Hepatocyte (in vitro differentiated cells): ENCODE data around the gene FIS1. TPM values are rescaled to one million over a fixed set of nuclear protein-coding genes. Genes with fewer than 3 reads are reported as not detected.
"Not testable (repeated sequence)": the region's sequence is repeated elsewhere in the genome, so short reads cannot be mapped to it uniquely, and the experiment has no call there.

ENCODE experiments used
- DNase-seq: peaks from one replicate; pipeline ENCODE4 v3.0.0-alpha.2; 2016; ENCODE audit warnings: low spot score
- H2AFZ ChIP-seq: fragments of 200-600 bp; sonication (generic); 2 replicates; pipeline ENCODE4 v1.6.0; 2016; ENCODE audit warnings: antibody characterized with exemption, mild to moderate bottlenecking
- H3K27ac ChIP-seq: fragments of 200-600 bp; sonication (generic); 2 replicates; pipeline ENCODE4 v1.5.1; 2016; ENCODE audit warnings: mild to moderate bottlenecking
- H3K27me3 ChIP-seq: fragments of 200-600 bp; sonication (generic); 2 replicates; pipeline ENCODE4 v1.6.1; 2016
- H3K36me3 ChIP-seq: fragments of 200-600 bp; sonication (generic); replicated peaks from 2 replicates; pipeline ENCODE4 v1.5.1; 2016; ENCODE audit warnings: low read depth; ENCODE audit not compliant: insufficient read depth
- H3K4me1 ChIP-seq: fragments of 200-600 bp; sonication (generic); 2 replicates; pipeline ENCODE4 v1.5.1; 2016; ENCODE audit warnings: mild to moderate bottlenecking, moderate library complexity; ENCODE audit not compliant: insufficient read depth
- H3K4me2 ChIP-seq: fragments of 200-600 bp; sonication (generic); 2 replicates; pipeline ENCODE4 v1.6.0; 2016
- H3K4me3 ChIP-seq: fragments of 200-600 bp; sonication (generic); 2 replicates; pipeline ENCODE4 v1.5.1; 2016; ENCODE audit warnings: mild to moderate bottlenecking
- H3K79me2 ChIP-seq: fragments of 200-600 bp; sonication (generic); 2 replicates; pipeline ENCODE4 v1.6.0; 2017; ENCODE audit warnings: mild to moderate bottlenecking
- H3K9me2 ChIP-seq: fragments of 200-600 bp; sonication (generic); replicated peaks from 2 replicates; pipeline ENCODE4 v1.6.0; 2017; ENCODE audit warnings: mild to moderate bottlenecking; ENCODE audit not compliant: insufficient read depth
- H3K9me3 ChIP-seq: fragments of 200-600 bp; sonication (generic); 2 replicates; pipeline ENCODE4 v1.5.1; 2016; ENCODE audit warnings: low read depth, mild to moderate bottlenecking
- H4K20me1 ChIP-seq: fragments of 200-600 bp; sonication (generic); 2 replicates; pipeline ENCODE4 v1.6.0; 2016; ENCODE audit warnings: mild to moderate bottlenecking; ENCODE audit not compliant: insufficient read depth, poor library complexity, severe bottlenecking
- CTCF ChIP-seq: fragments of 200-600 bp; sonication (generic); IDR thresholded peaks from 2 replicates; pipeline ENCODE4 v1.5.1; 2016; ENCODE audit warnings: antibody characterized with exemption, mild to moderate bottlenecking; ENCODE audit not compliant: poor library complexity
- EZH2 ChIP-seq: fragments of 200-600 bp; sonication (generic); IDR thresholded peaks from 2 replicates; pipeline ENCODE4 v1.6.1; 2016; ENCODE audit warnings: antibody characterized with exemption, mild to moderate bottlenecking, borderline replicate concordance
- EZH2phosphoT487 ChIP-seq: fragments of 200-600 bp; sonication (generic); IDR thresholded peaks from one replicate; pipeline ENCODE4 v1.6.1; 2018; ENCODE audit warnings: antibody characterized with exemption, mild to moderate bottlenecking, low read depth, moderate library complexity; ENCODE audit not compliant: unreplicated experiment, severe bottlenecking
- WGBS: methylation state at CpG from one replicate; pipeline ENCODE4 v1.1.6; 2016; ENCODE audit warnings: low lambda C conversion rate; ENCODE audit errors: missing lambda C conversion rate; 5-methylcytosine and 5-hydroxymethylcytosine counted together
- polyA plus RNA-seq: library from polyadenylated mRNA; unstranded; fragments of >200 nt; fragmentation: Nextera tagmentation; extraction: Ambion mirVana; gene quantifications from 2 replicates; pipeline ENCODE4 v1.2.1, GENCODE V29; 2016
- total RNA-seq: library from RNA; depleted of rRNA; stranded (reverse); fragments of >200 nt; gene quantifications from 2 replicates; pipeline ENCODE4 v1.2.3, GENCODE V29; 2014

FIS1 gene
- total and polyA plus RNA-seq, 2 experiments from 2014 or later, result 150 to 193 TPM

GRCh38 chr7:101290186-101291037 lies 45.5 kb upstream of the FIS1 start:
- not testable (repeated sequence) for H3K9me3 ChIP-seq, H4K20me1 ChIP-seq, H3K36me3 ChIP-seq, H3K4me1 ChIP-seq, H3K79me2 ChIP-seq, H3K4me3 ChIP-seq, H3K9me2 ChIP-seq, H2AFZ ChIP-seq, H3K27ac ChIP-seq
- peak; percentile 81 for TF ChIP-seq CTCF
- peak; percentile 60 for DNase-seq
- peaks cover 37% of the 10 kb centered on the region for H3K27me3 ChIP-seq
- H3K4me2 ChIP-seq, result peak overlapping the region; percentile 37
- WGBS, result 32% methylated on average over 18 of the region's 18 CpGs

GRCh38 chr7:101289687-101290086 lies 44.8 kb upstream of the FIS1 start:
- not testable (repeated sequence) for H3K9me2 ChIP-seq, H3K36me3 ChIP-seq, H3K4me1 ChIP-seq, H3K4me3 ChIP-seq, H3K79me2 ChIP-seq, H3K9me3 ChIP-seq, H2AFZ ChIP-seq, DNase-seq, H3K27ac ChIP-seq, H4K20me1 ChIP-seq, H3K4me2 ChIP-seq
- peaks cover 36% of the 10 kb centered on the region for H3K27me3 ChIP-seq
- WGBS, result 65% methylated on average over 4 of the region's 4 CpGs

GRCh38 chr7:101288439-101288838 lies 43.6 kb upstream of the FIS1 start:
- Histone ChIP-seq H3K79me2 (no peaks in the 10 kb centered on the region), H3K9me2 (no peaks in the 10 kb centered on the region), H3K4me2 (no peak overlapping the region), H3K9me3 (no peaks in the 10 kb centered on the region), H2AFZ (no peak overlapping the region), H3K27ac (no peak overlapping the region), H3K36me3 (no peaks in the 10 kb centered on the region), H3K27me3 (peaks cover 24% of the 10 kb centered on the region), H3K4me1 (no peaks in the 10 kb centered on the region), H3K4me3 (no peak overlapping the region), H4K20me1 (no peaks in the 10 kb centered on the region)
- TF ChIP-seq EZH2phosphoT487 (no peak), EZH2 (no peak), CTCF (no peak)
- WGBS, result 94% methylated on average over 3 of the region's 3 CpGs
- DNase-seq, result no peak

- Histone ChIP-seq H2AFZ (no peak overlapping the region), H3K9me3 (no peaks in the 10 kb centered on the region), H3K4me2 (no peak overlapping the region), H3K27me3 (peaks cover 11% of the 10 kb centered on the region), H3K27ac (no peak overlapping the region), H3K4me3 (no peak overlapping the region), H3K79me2 (no peaks in the 10 kb centered on the region), H3K36me3 (no peaks in the 10 kb centered on the region), H4K20me1 (no peaks in the 10 kb centered on the region), H3K9me2 (no peaks in the 10 kb centered on the region), H3K4me1 (no peaks in the 10 kb centered on the region)
- no peak for DNase-seq
- no peak for TF ChIP-seq CTCF
- TF ChIP-seq EZH2phosphoT487, result no peak
- no peak for TF ChIP-seq EZH2
- 88% methylated on average over 5 of the region's 6 CpGs for WGBS
Measured at GRCh38 chr7:101287032-101287431, 42.2 kb upstream of the FIS1 start.

- H3K4me1 ChIP-seq, H3K36me3 ChIP-seq, H3K79me2 ChIP-seq, H3K9me3 ChIP-seq, H3K4me3 ChIP-seq, H2AFZ ChIP-seq, DNase-seq, H3K27me3 ChIP-seq, H3K4me2 ChIP-seq, H3K9me2 ChIP-seq, H3K27ac ChIP-seq, H4K20me1 ChIP-seq: not testable (repeated sequence)
- 87% methylated on average over 3 of the region's 3 CpGs for WGBS
Measured at GRCh38 chr7:101285880-101286279, 41.0 kb upstream of the FIS1 start.
